GM11168 (cell line): ENCODE data around the gene DRICH1.
"Not testable (repeated sequence)": the region's sequence is repeated elsewhere in the genome, so short reads cannot be mapped to it uniquely, and the experiment has no call there.

Experiments used
- in situ Hi-C: fragments of 300-500 bp; cut with MboI; formaldehyde crosslinking; loops from one replicate; pipeline ENCODE4 v1.12.0; 2022; ENCODE audit warnings: low sequenced_read_pairs; ENCODE audit not compliant: unreplicated experiment

Gene DRICH1

GRCh38 chr22:23652286-23652685, 20.2 kb upstream of the DRICH1 start:
- in situ Hi-C loops, result no loop called here

GRCh38 chr22:23651676-23652075, 19.6 kb upstream of the DRICH1 start:
- in situ Hi-C loops, result no loop called here

GRCh38 chr22:23649071-23649501, 17.0 kb upstream of the DRICH1 start:
- in situ Hi-C loops, result no loop called here

- in situ Hi-C loops, result not testable (repeated sequence)
Observed at GRCh38 chr22:23646526-23646925, 14.4 kb upstream of the DRICH1 start.

GRCh38 chr22:23640206-23640605, 8.1 kb upstream of the DRICH1 start:
- in situ Hi-C loops, result not testable (repeated sequence)

- in situ Hi-C loops, result loop anchor here (10.0 kb wide), 1 partner anchor 1685 kb away; no protein-coding TSS in a partner anchor
Observed at GRCh38 chr22:23639661-23640060, 7.5 kb upstream of the DRICH1 start.

GRCh38 chr22:23638611-23639010, 6.5 kb upstream of the DRICH1 start:
- in situ Hi-C loops, result loop anchor here (10.0 kb wide), 1 partner anchor 1686 kb away; no protein-coding TSS in a partner anchor

GRCh38 chr22:23635291-23635690, 3.2 kb upstream of the DRICH1 start:
- in situ Hi-C loops, result loop anchor here (10.0 kb wide), 1 partner anchor 1690 kb away; no protein-coding TSS in a partner anchor

- in situ Hi-C loops, result not testable (repeated sequence)
Observed at GRCh38 chr22:23628056-23628743, 3.9 kb downstream of the DRICH1 start.

GRCh38 chr22:23627401-23628055, 4.6 kb downstream of the DRICH1 start:
- in situ Hi-C loops, result not testable (repeated sequence)

- in situ Hi-C loops, result no loop called here
Observed at GRCh38 chr22:23626286-23626975, 5.7 kb downstream of the DRICH1 start.

GRCh38 chr22:23622634-23623033, 9.5 kb downstream of the DRICH1 start:
- in situ Hi-C loops, result no loop called here

- in situ Hi-C loops, result not testable (repeated sequence)
Observed at GRCh38 chr22:23621916-23622315, 10.2 kb downstream of the DRICH1 start.

GRCh38 chr22:23621082-23621780, 10.9 kb downstream of the DRICH1 start:
- in situ Hi-C loops, result no loop called here

GRCh38 chr22:23613193-23613972, 18.7 kb downstream of the DRICH1 start:
- in situ Hi-C loops, result no loop called here

- in situ Hi-C loops, result no loop called here
Observed at GRCh38 chr22:23609983-23610781, 21.9 kb downstream of the DRICH1 start.

GRCh38 chr22:23608583-23608982, 23.5 kb downstream of the DRICH1 start:
- in situ Hi-C loops, result no loop called here

GRCh38 chr22:23606204-23607131, 25.7 kb downstream of the DRICH1 start:
- in situ Hi-C loops, result no loop called here
